Fibroblast of lung (primary cell): ENCODE measurements around the gene CENPH. TPM values are rescaled to one million over a fixed set of nuclear protein-coding genes. Genes with fewer than 3 reads are reported as not detected.
"Not testable (repeated sequence)": the region's sequence is repeated elsewhere in the genome, so short reads cannot be mapped to it uniquely, and the experiment has no call there.

Source experiments
- DNase-seq, 2 donors: peaks; one replicate each; pipeline versions ENCODE4 v3.0.0 to v3.0.0-alpha.2; 2010; ENCODE audit warnings: low read depth in 2 of 2
- H2AFZ ChIP-seq: 2 replicates; pipeline ENCODE4 v1.5.1; 2012; ENCODE audit warnings: low read length, control low read depth, inconsistent platforms
- H3K27ac ChIP-seq: 2 replicates; pipeline ENCODE4 v1.5.1; 2011; ENCODE audit warnings: low read length, control low read depth; ENCODE audit not compliant: insufficient read depth
- H3K27me3 ChIP-seq: 2 replicates; pipeline ENCODE4 v1.5.1; 2011; ENCODE audit warnings: mild to moderate bottlenecking, low read length; ENCODE audit not compliant: control insufficient read depth, insufficient read depth
- H3K36me3 ChIP-seq: 2 replicates; pipeline ENCODE4 v1.5.1; 2011; ENCODE audit warnings: low read length; ENCODE audit not compliant: control insufficient read depth, insufficient read depth
- H3K4me1 ChIP-seq: 2 replicates; pipeline ENCODE4 v1.5.1; 2011; ENCODE audit warnings: low read length; ENCODE audit not compliant: control insufficient read depth, insufficient read depth; ENCODE audit errors: extremely low read depth
- H3K4me2 ChIP-seq: 2 replicates; pipeline ENCODE4 v1.5.1; 2011; ENCODE audit warnings: low read length, control low read depth; ENCODE audit not compliant: insufficient read depth; ENCODE audit errors: extremely low read depth
- H3K4me3 ChIP-seq, 4 experiments: fragments of 200-600 bp in 1 of 4; sonication (generic) in 1 of 4; replicated peaks in 1 of 4; 2 replicates each; pipeline ENCODE4 v1.5.1; 2011 to 2016; ENCODE audit warnings: low read length in 4 of 4, low read depth in 3 of 4, mild to moderate bottlenecking in 3 of 4, control low read depth in 2 of 4, inconsistent platforms in 1 of 4, mixed read lengths in 1 of 4; ENCODE audit not compliant: insufficient read depth in 1 of 4; ENCODE audit errors: control extremely low read depth in 1 of 4
- H3K79me2 ChIP-seq: 2 replicates; pipeline ENCODE4 v1.5.1; 2012; ENCODE audit warnings: mild to moderate bottlenecking, low read length, inconsistent platforms; ENCODE audit not compliant: control insufficient read depth, insufficient read depth
- H3K9ac ChIP-seq: 2 replicates; pipeline ENCODE4 v1.5.1; 2011; ENCODE audit warnings: mild to moderate bottlenecking, low read length, control low read depth; ENCODE audit not compliant: insufficient read depth
- H3K9me3 ChIP-seq: 2 replicates; pipeline ENCODE4 v1.5.1; 2012; ENCODE audit warnings: low read depth, low read length; ENCODE audit not compliant: control insufficient read depth, insufficient read depth
- H4K20me1 ChIP-seq: 2 replicates; pipeline ENCODE4 v1.5.1; 2011; ENCODE audit warnings: low read length; ENCODE audit not compliant: control insufficient read depth, insufficient read depth; ENCODE audit errors: extremely low read depth
- CTCF ChIP-seq, 2 donors: IDR thresholded peaks in 1 of 2; conservative IDR thresholded peaks in 1 of 2; 1 replicate in 1 of 2; 2 replicates in 1 of 2; pipeline ENCODE4 v1.5.1; 2011 to 2012; ENCODE audit warnings: low read length in 2 of 2, control low read depth in 1 of 2, inconsistent platforms in 1 of 2, low read depth in 1 of 2, mild to moderate bottlenecking in 1 of 2
- EZH2 ChIP-seq: IDR thresholded peaks from 2 replicates; pipeline ENCODE4 v1.5.1; 2012; ENCODE audit warnings: low read length, control low read depth, mild to moderate bottlenecking; ENCODE audit errors: missing control alignments
- polyA plus RNA-seq, 2 donors: library from polyadenylated mRNA; depleted of rRNA in 1 of 2; stranded (reverse) in 1 of 2; unstranded in 1 of 2; fragments of >200 nt; gene quantifications; 2 replicates each; pipeline ENCODE4 v1.2.1, GENCODE V29; 2011 to 2012; ENCODE audit warnings: missing spikeins in 1 of 2
- total RNA-seq: library from RNA; depleted of rRNA; stranded (reverse); fragments of >200 nt; gene quantifications from 2 replicates; pipeline ENCODE4 v1.2.1, GENCODE V29; 2014

The CENPH gene
- total and polyA plus RNA-seq, 2 donors (not counting 1 experiment from before 2014, with no cell fraction given): 7.1 to 10.9 TPM

GRCh38 chr5:69217151-69217511 lies 27.7 kb downstream of the CENPH start:
- TF ChIP-seq CTCF (conservative IDR thresholded peaks at IDR 0.05 in 1 of 2, IDR thresholded peaks at IDR 0.05 in 1 of 2; ENCODE audit: low read depth in 1 of 2, low read length in 2 of 2): no peak
- no peak for TF ChIP-seq EZH2
- Histone ChIP-seq H3K9me3 (no peaks in the 10 kb centered on the region), H3K4me1 (peaks cover 8% of the 10 kb centered on the region), H3K4me3 (peak overlapping the region; percentile 81 to 100 (median 90)), H3K27me3 (no peaks in the 10 kb centered on the region), H3K4me2 (peak overlapping the region; percentile 77), H3K79me2 (peaks cover 20% of the 10 kb centered on the region), H3K27ac (no peak overlapping the region), H3K9ac (no peak overlapping the region), H4K20me1 (no peaks in the 10 kb centered on the region), H2AFZ (no peak overlapping the region), H3K36me3 (no peaks in the 10 kb centered on the region)
- DNase-seq: no peak

DNA sequence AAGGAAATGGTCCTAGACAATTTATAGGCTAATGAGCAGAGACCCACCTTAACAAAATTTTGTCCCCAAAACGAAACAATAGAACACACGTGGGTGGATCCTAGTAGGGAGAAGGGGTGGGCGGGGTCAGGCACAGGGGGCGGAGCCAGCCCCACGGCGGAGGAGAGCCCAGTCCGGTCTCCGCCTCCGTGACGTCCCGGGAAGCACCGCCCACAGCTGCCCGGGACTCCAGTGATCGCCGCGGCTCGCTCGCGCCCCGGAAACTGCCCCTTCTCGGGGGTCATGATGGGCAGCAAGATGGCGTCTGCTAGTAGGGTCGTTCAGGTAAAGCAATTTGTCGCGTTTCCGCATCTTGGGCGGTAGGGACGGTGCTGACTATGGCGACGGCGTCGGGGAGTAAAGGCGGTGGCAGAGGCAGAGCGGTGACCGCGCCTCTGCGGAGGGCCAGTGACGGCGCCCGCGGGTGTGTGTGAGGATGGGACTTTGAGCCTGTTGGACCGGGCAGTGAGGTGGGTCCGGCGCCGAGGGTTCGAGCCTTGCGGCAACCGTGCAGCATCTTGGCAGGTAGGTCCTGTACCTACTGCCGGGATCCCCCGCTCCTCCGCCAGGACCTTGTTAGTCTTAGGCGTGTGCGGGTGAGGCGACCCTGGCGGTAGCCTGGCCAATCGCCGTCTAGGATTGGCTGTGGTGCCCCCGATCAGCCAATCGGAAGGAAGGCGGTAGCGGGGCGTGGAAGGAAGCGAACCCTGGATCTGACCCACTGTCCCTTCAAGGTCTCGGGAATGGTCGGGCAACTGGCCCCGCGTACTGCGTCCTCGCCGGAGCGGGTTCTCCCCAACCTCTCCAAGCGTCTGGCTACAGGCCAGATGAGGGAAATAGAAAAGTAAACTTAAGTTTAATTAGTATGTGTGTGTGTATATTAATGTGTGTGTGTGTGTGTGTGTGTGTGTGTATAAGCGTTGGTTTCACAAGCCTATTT lies 28.5 kb downstream of the CENPH start:
- peak; percentile 89 to 91 for DNase-seq
- Histone ChIP-seq H3K4me3 (peak overlapping the region; percentile 81 to 100 (median 90)), H3K9me3 (no peaks in the 10 kb centered on the region), H3K4me1 (peaks cover 8% of the 10 kb centered on the region), H3K9ac (peak overlapping the region; percentile 83), H3K27me3 (no peaks in the 10 kb centered on the region), H3K4me2 (peak overlapping the region; percentile 77), H3K36me3 (no peaks in the 10 kb centered on the region), H2AFZ (peak overlapping the region; percentile 99), H3K79me2 (peaks cover 22% of the 10 kb centered on the region), H4K20me1 (no peaks in the 10 kb centered on the region), H3K27ac (peak overlapping the region; percentile 85)
- TF ChIP-seq CTCF (conservative IDR thresholded peaks at IDR 0.05 in 1 of 2, IDR thresholded peaks at IDR 0.05 in 1 of 2; ENCODE audit: low read depth in 1 of 2, low read length in 2 of 2): peak; percentile 5 to 20
- no peak for TF ChIP-seq EZH2

GRCh38 chr5:69219939-69220338 lies 30.6 kb downstream of the CENPH start:
- no peaks in the 10 kb centered on the region for H4K20me1 ChIP-seq
- no peak overlapping the region for H3K9ac ChIP-seq
- DNase-seq: no peak
- H3K4me1 ChIP-seq: no peaks in the 10 kb centered on the region
- no peak overlapping the region for H2AFZ ChIP-seq
- H3K27ac ChIP-seq: no peak overlapping the region
- H3K9me3 ChIP-seq: no peaks in the 10 kb centered on the region
- H3K79me2 ChIP-seq: peaks cover 22% of the 10 kb centered on the region
- H3K36me3 ChIP-seq: no peaks in the 10 kb centered on the region
- H3K4me3 ChIP-seq: no peak overlapping the region
- no peak overlapping the region for H3K4me2 ChIP-seq
- TF ChIP-seq EZH2: no peak
- no peak for TF ChIP-seq CTCF (conservative IDR thresholded peaks at IDR 0.05 in 1 of 2, IDR thresholded peaks at IDR 0.05 in 1 of 2; ENCODE audit: low read depth in 1 of 2, low read length in 2 of 2)
- H3K27me3 ChIP-seq: no peaks in the 10 kb centered on the region

DNA sequence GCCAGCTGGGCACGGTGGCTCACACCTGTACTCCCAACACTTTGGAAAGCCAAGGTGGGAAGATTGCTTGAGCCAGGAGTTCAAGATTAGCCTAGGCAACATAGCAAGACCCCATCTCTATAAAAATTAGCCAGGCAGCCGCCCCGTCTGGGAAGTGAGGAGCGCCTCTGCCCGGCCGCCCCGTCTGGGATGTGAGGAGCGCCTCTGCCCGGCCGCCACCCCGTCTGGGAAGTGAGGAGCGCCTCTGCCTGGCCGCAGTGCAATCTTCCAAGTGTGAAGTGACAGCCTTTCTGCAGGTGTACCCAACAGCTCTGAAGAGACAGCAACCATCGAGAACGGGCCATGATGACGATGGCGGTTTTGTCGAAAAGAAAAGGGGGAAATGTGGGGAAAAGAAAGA lies 31.0 kb downstream of the CENPH start:
- H3K36me3 ChIP-seq, H3K27ac ChIP-seq: not testable (repeated sequence)
- peaks cover 22% of the 10 kb centered on the region for H3K79me2 ChIP-seq

More for the DNA sequence above, 31.0 kb downstream of the CENPH start:
- DNase-seq, H3K9me3 ChIP-seq, H3K4me1 ChIP-seq, H3K27me3 ChIP-seq, H3K9ac ChIP-seq, H3K4me3 ChIP-seq, H3K4me2 ChIP-seq, H2AFZ ChIP-seq, H4K20me1 ChIP-seq: not testable (repeated sequence)
